Renal cortical epithelial cell (primary cell): ENCODE results near the gene SCN1B. TPM values are rescaled to one million over a fixed set of nuclear protein-coding genes. Genes with fewer than 3 reads are reported as not detected.
"Not testable (repeated sequence)": the region's sequence is repeated elsewhere in the genome, so short reads cannot be mapped to it uniquely, and the experiment has no call there.

Source experiments
- DNase-seq: peaks from one replicate; pipeline ENCODE4 v3.0.0-alpha.2; 2011; ENCODE audit warnings: low read depth
- total RNA-seq: library from RNA; depleted of rRNA; stranded (reverse); fragments of >200 nt; gene quantifications from 2 replicates; pipeline ENCODE4 v1.2.3, GENCODE V29; 2014

The SCN1B gene
- total RNA-seq = 0.52 and 2.7 TPM in 2 replicates

GRCh38 chr19:35030257-35031071, at the start of gene SCN1B:
Gene SCN1B (plus strand): TSS chr19:35030470. CDS start chr19:35030821, 351 bp downstream.
- DNase-seq = no peak

GRCh38 chr19:34982275-34982674, 48.0 kb upstream of the SCN1B start:
- DNase-seq = no peak

GRCh38 chr19:34983786-34984185, 46.5 kb upstream of the SCN1B start:
- no peak for DNase-seq

- no peak for DNase-seq
Measured at GRCh38 chr19:34984287-34984686, 46.0 kb upstream of the SCN1B start.

GRCh38 chr19:34985249-34986022, 44.8 kb upstream of the SCN1B start:
- DNase-seq = no peak

GRCh38 chr19:34988119-34988518, 42.2 kb upstream of the SCN1B start:
- DNase-seq = no peak

- DNase-seq = no peak
Measured at GRCh38 chr19:34989298-34989697, 41.0 kb upstream of the SCN1B start.

GRCh38 chr19:34990578-34991192, 39.6 kb upstream of the SCN1B start:
- DNase-seq = no peak

- DNase-seq = no peak
Measured at GRCh38 chr19:34991542-34992333, 38.5 kb upstream of the SCN1B start.

GRCh38 chr19:34992582-34992981, 37.7 kb upstream of the SCN1B start:
- not testable (repeated sequence) for DNase-seq

GRCh38 chr19:34994286-34994642, 36.0 kb upstream of the SCN1B start:
- no peak for DNase-seq

GRCh38 chr19:34994643-34995541, 35.4 kb upstream of the SCN1B start:
- DNase-seq = no peak

- DNase-seq = no peak
Measured at GRCh38 chr19:34995551-34995950, 34.7 kb upstream of the SCN1B start.

GRCh38 chr19:34997071-34997617, 33.1 kb upstream of the SCN1B start:
- DNase-seq = no peak

GRCh38 chr19:34998224-34998623, 32.0 kb upstream of the SCN1B start:
- not testable (repeated sequence) for DNase-seq

- no peak for DNase-seq
Measured at GRCh38 chr19:34998777-34999497, 31.3 kb upstream of the SCN1B start.

GRCh38 chr19:34999498-35000337, 30.6 kb upstream of the SCN1B start, which contains the start of gene GRAMD1A:
Gene GRAMD1A (plus strand): TSS chr19:35000323. CDS start chr19:35000479, 156 bp downstream.
- peak; percentile 86 for DNase-seq

- no peak for DNase-seq
Measured at GRCh38 chr19:35000338-35000646, 30.0 kb upstream of the SCN1B start.
